Left lung (tissue), 10 donors: ENCODE data around the gene BPIFA3. TPM values are rescaled to one million over a fixed set of nuclear protein-coding genes. Genes with fewer than 3 reads are reported as not detected.

Experiments used
- ATAC-seq: fragments of 200-7000 bp; cut with Tn5 transposase; one replicate; pipeline ENCODE4 v1.9.1; 2020; ENCODE audit warnings: moderate library complexity
- DNase-seq, 4 donors: peaks; one replicate each; pipeline ENCODE4 v3.0.0-alpha.2; 2013 to 2020
- H3K27ac ChIP-seq, 2 donors: fragments of 200-600 bp; sonication (generic) in 1 of 2; one replicate each; pipeline versions ENCODE4 v1.5.0 to v1.8.0; 2020 to 2021
- H3K27me3 ChIP-seq, 2 donors: fragments of 200-600 bp; sonication (generic) in 1 of 2; one replicate each; pipeline versions ENCODE4 v1.5.0 to v1.8.0; 2020 to 2021
- H3K36me3 ChIP-seq, 2 donors: fragments of 200-600 bp; sonication (generic) in 1 of 2; one replicate each; pipeline versions ENCODE4 v1.5.0 to v1.8.0; 2020 to 2021
- H3K4me1 ChIP-seq, 2 donors: fragments of 200-600 bp; one replicate each; pipeline ENCODE4 v1.8.0; 2021
- H3K4me3 ChIP-seq, 2 donors: fragments of 200-600 bp; sonication (generic) in 1 of 2; one replicate each; pipeline versions ENCODE4 v1.5.0 to v1.8.0; 2020 to 2021; ENCODE audit warnings: mild to moderate bottlenecking in 1 of 2
- H3K9me3 ChIP-seq, 2 donors: fragments of 200-600 bp; sonication (generic) in 1 of 2; one replicate each; pipeline versions ENCODE4 v1.5.0 to v1.8.0; 2020 to 2021
- CTCF ChIP-seq, 2 donors: fragments of 200-600 bp; sonication (generic) in 1 of 2; IDR thresholded peaks; one replicate each; pipeline versions ENCODE4 v1.5.0 to v1.8.0; 2021; ENCODE audit warnings: antibody characterized with exemption in 2 of 2
- intact Hi-C, 2 donors: fragments of 100-400 bp; cut with DNase I; formaldehyde crosslinking; loops; one replicate each; pipeline versions ENCODE4 v1.11.2 to v1.14.2; 2022
- polyA plus RNA-seq, 6 donors: library from polyadenylated mRNA; unstranded; fragments of 120-200 nt; gene quantifications; one replicate each; pipeline ENCODE4 v1.2.1, GENCODE V29; 2013; ENCODE audit not compliant: insufficient read length in 6 of 6
- total RNA-seq, 2 donors: library from RNA; stranded (reverse); fragmentation: NEBNext Ultra II Directional; extraction: Animal tissue kit (Norgen Biotek cat#: 25700); gene quantifications; one replicate each; pipeline ENCODE4 v1.2.1, GENCODE V29; 2021
- donor health status: DM: no; HTN: yes; CAD: no.
- donor health status: DM: no; HTN: no; CAD: no.

The BPIFA3 gene
- total and polyA plus RNA-seq, 8 donors, result not detected

GRCh38 chr20:33255005-33255404 is 37.9 kb downstream of the BPIFA3 start:
- intact Hi-C loops, result no loop called here

DNA sequence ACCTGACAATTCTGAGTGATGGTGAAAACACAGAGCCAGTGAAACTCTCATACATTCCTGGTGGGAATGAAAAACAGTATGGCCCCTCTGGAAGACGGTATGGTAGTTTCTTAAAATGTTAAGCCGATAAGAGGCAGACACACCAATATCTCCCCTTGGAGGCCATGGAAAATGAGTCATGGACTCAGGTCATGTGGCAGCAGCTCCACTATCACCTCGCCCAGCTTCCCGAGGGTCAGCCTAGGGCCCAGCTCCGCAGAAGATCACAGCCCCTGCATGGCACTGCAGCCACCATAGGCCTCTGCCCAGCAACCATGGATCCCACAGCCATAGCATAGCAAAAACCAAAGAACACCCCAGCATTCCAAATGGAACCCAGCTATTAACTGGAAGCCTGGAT is 40.1 kb downstream of the BPIFA3 start:
- Histone ChIP-seq H3K27me3 (no peaks in the 10 kb centered on the region), H3K9me3 (peaks cover 0 to 7% of the 10 kb centered on the region in 2 donors), H3K4me1 (no peaks in the 10 kb centered on the region), H3K36me3 (no peaks in the 10 kb centered on the region), H3K27ac (no peak overlapping the region), H3K4me3 (no peak overlapping the region)
- intact Hi-C loops, result no loop called here
- TF ChIP-seq CTCF (IDR thresholded peaks at IDR 0.05), result no peak
- ATAC-seq (no peak), DNase-seq (no peak)

More at GRCh38 chr20:33255005-33255404, 37.9 kb downstream of the BPIFA3 start:
- DNase-seq (no peak), ATAC-seq (no peak)
- H3K4me1 ChIP-seq, result no peaks in the 10 kb centered on the region
- H3K27ac ChIP-seq, result no peak overlapping the region
- H3K9me3 ChIP-seq, result no peaks in the 10 kb centered on the region
- no peak overlapping the region for H3K4me3 ChIP-seq
- no peaks in the 10 kb centered on the region for H3K27me3 ChIP-seq
- no peaks in the 10 kb centered on the region for H3K36me3 ChIP-seq
- TF ChIP-seq CTCF (IDR thresholded peaks at IDR 0.05), result no peak

GRCh38 chr20:33259371-33259770 is 42.2 kb downstream of the BPIFA3 start:
- H3K27ac ChIP-seq, result no peak overlapping the region
- peaks cover 0 to 5% of the 10 kb centered on the region in 2 donors for H3K27me3 ChIP-seq
- H3K4me1 ChIP-seq, result peaks cover 0 to 5% of the 10 kb centered on the region in 2 donors
- H3K9me3 ChIP-seq, result peaks cover 0 to 7% of the 10 kb centered on the region in 2 donors
- intact Hi-C loops, result no loop called here
- TF ChIP-seq CTCF (IDR thresholded peaks at IDR 0.05), result no peak
- H3K4me3 ChIP-seq, result no peak overlapping the region
- ATAC-seq, result no peak
- DNase-seq, result no peak
- no peaks in the 10 kb centered on the region for H3K36me3 ChIP-seq

DNA sequence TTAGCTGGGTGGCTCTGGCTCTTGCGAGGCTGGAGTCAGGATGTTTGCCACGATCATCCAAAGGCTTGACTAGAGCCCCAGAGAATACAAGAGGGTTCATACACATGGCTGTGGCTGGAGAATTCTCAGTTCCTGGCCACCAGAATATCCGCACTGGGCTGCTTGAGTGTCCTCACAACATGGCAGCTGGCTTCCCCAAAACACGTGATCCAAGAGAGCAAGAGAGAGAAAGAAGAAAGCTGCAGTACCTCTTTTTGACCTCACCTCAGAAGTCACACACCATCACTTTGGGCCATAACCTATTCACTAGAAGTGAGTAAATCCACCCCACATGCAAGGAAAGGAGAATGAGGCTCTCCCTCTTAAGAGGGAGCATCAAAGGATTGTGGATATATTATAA is 44.3 kb downstream of the BPIFA3 start:
- peaks cover 0 to 7% of the 10 kb centered on the region in 2 donors for H3K9me3 ChIP-seq
- H3K27me3 ChIP-seq, result peaks cover 0 to 7% of the 10 kb centered on the region in 2 donors
- no peak overlapping the region for H3K4me3 ChIP-seq
- intact Hi-C loops, result no loop called here
- DNase-seq, result no peak
- no peak for TF ChIP-seq CTCF (IDR thresholded peaks at IDR 0.05)
- peak overlapping the region in 1 of 2 donors; percentile 67 for H3K27ac ChIP-seq
- no peaks in the 10 kb centered on the region for H3K36me3 ChIP-seq
- H3K4me1 ChIP-seq, result peaks cover 0 to 5% of the 10 kb centered on the region in 2 donors
- ATAC-seq, result no peak

DNA sequence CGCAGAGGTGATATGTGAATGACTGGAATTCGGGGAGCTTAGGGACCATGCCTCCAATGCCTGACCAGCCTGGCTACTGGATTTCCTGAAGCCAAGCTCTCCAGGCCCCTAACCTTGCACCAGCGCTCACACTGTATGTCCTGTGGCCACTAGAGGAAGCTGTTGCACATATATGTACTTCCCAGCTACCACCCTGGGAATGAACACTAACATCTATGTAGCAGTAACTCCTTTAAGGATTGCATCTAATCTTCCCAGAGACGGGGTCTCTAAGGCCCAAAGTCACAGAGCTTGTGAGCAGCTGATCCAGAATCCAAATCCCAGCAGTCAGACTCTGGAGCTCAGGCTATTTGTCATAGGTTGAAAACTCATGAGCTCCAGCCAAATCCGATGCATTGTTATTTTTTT is 45.5 kb downstream of the BPIFA3 start:
- H3K4me1 ChIP-seq, result peaks cover 0 to 9% of the 10 kb centered on the region in 2 donors
- H3K4me3 ChIP-seq, result no peak overlapping the region
- H3K36me3 ChIP-seq, result no peaks in the 10 kb centered on the region
- H3K9me3 ChIP-seq, result peaks cover 0 to 7% of the 10 kb centered on the region in 2 donors
- TF ChIP-seq CTCF (IDR thresholded peaks at IDR 0.05), result peak in 1 of 2 donors; percentile 49
- intact Hi-C loops, result no loop called here
- DNase-seq, result peak in 2 of 4 donors; percentile 24 to 54
- peaks cover 0 to 12% of the 10 kb centered on the region in 2 donors for H3K27me3 ChIP-seq
- peak overlapping the region in 1 of 2 donors; percentile 67 for H3K27ac ChIP-seq
- ATAC-seq, result peak; percentile 95
